Measurements from ENCODE around the gene CDK5RAP2.
A peak's percentile ranks its signal among the peaks of the same experiment; 100 is the strongest.

CDK5RAP2 gene

DNA sequence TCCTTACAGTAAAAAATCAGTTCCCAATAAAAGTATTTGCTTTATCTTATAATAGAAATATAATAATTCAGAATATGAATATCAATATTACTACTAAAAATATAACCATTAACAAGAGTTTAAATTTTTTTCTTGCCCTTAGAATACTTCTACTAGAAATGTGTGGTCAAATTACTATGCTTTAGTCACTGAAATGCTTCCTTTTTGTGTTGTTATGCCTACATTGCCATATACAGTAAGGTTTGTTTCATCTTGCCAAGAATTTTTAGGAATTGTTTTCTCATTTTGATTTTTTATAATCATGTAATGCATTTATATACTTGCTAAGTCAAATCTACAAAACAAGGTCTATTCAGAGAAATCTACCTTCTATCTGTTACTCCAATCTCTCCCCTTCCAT is 181.7 kb downstream of the CDK5RAP2 start:
- peak overlapping the region in 1 of 11 experiments; percentile 80; a peak in 2 of 22 replicates for H3K27ac ChIP-seq
- no peak overlapping the region for H3K4me3 ChIP-seq
- no peak overlapping the region for H3K9ac ChIP-seq
- peaks cover 60 to 74% (median 69%) of the 10 kb centered on the region in 11 experiments for H3K36me3 ChIP-seq
- no peak for TF ChIP-seq Cebpa-rat (IDR thresholded peaks at IDR 0.05)
- H3K9me3 ChIP-seq (replicated peaks in 1 of 11) = no peaks in the 10 kb centered on the region
- H3K4me2 ChIP-seq = no peak overlapping the region
- peaks cover 39 to 63% (median 56%) of the 10 kb centered on the region in 10 experiments for H3K4me1 ChIP-seq
- no peaks in the 10 kb centered on the region for H3K27me3 ChIP-seq
- no peaks in the 10 kb centered on the region for H4K20me1 ChIP-seq

DNA sequence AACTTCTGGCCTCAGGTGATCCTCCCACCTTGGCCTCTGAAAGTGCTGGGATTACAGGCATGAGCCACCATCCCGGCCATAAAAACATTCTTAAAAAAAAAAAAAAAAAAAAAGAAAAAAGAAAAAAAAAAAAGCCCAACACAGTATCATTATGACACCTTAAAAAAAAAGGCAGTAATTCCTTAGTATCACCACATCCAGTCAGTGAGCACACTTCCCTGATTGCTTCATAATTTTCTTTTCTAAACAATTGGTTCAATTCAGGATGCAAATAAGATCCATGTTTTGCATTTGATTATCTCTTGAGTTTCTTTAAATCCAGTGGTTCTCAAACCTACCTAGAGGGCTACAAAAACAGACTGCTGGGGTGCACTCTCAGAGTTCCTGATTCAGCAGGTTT is 182.5 kb downstream of the CDK5RAP2 start:
- no peak for TF ChIP-seq Cebpa-rat (IDR thresholded peaks at IDR 0.05)
- Histone ChIP-seq H3K9me3 (replicated peaks in 1 of 11) (no peaks in the 10 kb centered on the region), H4K20me1 (no peaks in the 10 kb centered on the region), H3K36me3 (peaks cover 62 to 74% (median 68%) of the 10 kb centered on the region in 11 experiments), H3K4me2 (peak overlapping the region in 9 of 11 experiments; percentile 18 to 96 (median 92); a peak in 14 of 22 replicates), H3K9ac (no peak overlapping the region), H3K27me3 (no peaks in the 10 kb centered on the region), H3K4me1 (peaks cover 45 to 63% (median 56%) of the 10 kb centered on the region in 10 experiments), H3K4me3 (no peak overlapping the region), H3K27ac (peak overlapping the region in 4 of 11 experiments; percentile 89 to 93 (median 92); a peak in 7 of 22 replicates)

GRCh38 chr9:120396931-120397330 is 183.0 kb downstream of the CDK5RAP2 start:
- no peak for TF ChIP-seq Cebpa-rat (IDR thresholded peaks at IDR 0.05)
- peak overlapping the region in 1 of 11 experiments; percentile 83; a peak in 3 of 22 replicates for H3K9ac ChIP-seq
- H3K4me3 ChIP-seq = no peak overlapping the region
- peak overlapping the region in 9 of 11 experiments; percentile 70 to 93 (median 80); a peak in 14 of 22 replicates for H3K27ac ChIP-seq
- no peaks in the 10 kb centered on the region for H3K27me3 ChIP-seq
- peaks cover 39 to 60% (median 59%) of the 10 kb centered on the region in 10 experiments for H3K4me1 ChIP-seq
- H3K9me3 ChIP-seq (replicated peaks in 1 of 11) = no peaks in the 10 kb centered on the region
- H3K36me3 ChIP-seq = peaks cover 62 to 74% (median 68%) of the 10 kb centered on the region in 11 experiments
- no peaks in the 10 kb centered on the region for H4K20me1 ChIP-seq
- H3K4me2 ChIP-seq = peak overlapping the region; percentile 80 to 96 (median 92); a peak in 21 of 22 replicates

DNA sequence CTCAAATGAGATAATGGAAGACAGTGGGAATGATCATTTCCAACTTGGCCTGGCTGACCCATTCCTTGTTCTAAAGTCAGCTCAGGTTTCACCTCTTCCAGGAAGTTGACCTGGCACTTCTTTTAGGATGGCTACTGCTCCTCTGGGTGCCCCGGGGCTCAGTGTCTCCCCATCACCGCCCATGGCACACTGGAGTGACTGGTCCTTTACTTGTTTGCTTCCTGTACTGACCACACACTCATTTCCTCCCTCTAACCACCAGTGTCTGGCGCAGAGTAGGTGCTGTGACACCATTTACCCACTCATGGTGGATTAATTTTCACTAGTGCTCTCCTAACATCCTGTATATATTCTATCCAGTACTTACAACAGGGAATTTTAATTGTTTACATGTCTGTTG is 183.5 kb downstream of the CDK5RAP2 start:
- H3K9me3 ChIP-seq (replicated peaks in 1 of 11) = no peaks in the 10 kb centered on the region
- H4K20me1 ChIP-seq = no peaks in the 10 kb centered on the region
- H3K27ac ChIP-seq = peak overlapping the region in 9 of 11 experiments; percentile 70 to 93 (median 80); a peak in 18 of 22 replicates
- no peak for TF ChIP-seq Cebpa-rat (IDR thresholded peaks at IDR 0.05)
- H3K9ac ChIP-seq = peak overlapping the region in 4 of 11 experiments; percentile 4 to 87 (median 83); a peak in 4 of 22 replicates
- no peak overlapping the region for H3K4me3 ChIP-seq
- peak overlapping the region; percentile 80 to 96 (median 92) for H3K4me2 ChIP-seq
- peaks cover 39 to 65% (median 60%) of the 10 kb centered on the region in 10 experiments for H3K4me1 ChIP-seq
- H3K27me3 ChIP-seq = no peaks in the 10 kb centered on the region
- peaks cover 62 to 74% (median 68%) of the 10 kb centered on the region in 11 experiments for H3K36me3 ChIP-seq

DNA sequence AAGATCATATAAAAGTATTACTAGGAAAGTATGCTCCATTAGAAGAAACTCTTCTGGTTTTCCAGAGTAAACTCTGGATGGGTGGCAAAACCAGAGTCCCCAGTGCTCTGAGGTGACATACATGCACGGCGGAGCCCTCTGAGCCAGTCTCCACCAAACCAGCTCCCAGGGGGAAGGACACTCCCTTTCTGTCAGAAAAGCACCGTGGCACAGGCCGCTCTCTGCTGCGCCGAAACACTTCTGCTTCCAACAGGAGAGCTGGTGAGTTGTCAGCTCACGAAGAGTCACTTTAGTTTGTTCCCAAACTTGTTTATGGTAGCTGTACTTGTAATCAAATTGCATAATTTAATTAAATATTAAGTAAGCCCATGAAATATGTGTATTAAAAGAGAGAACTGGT is 184.6 kb downstream of the CDK5RAP2 start:
- Histone ChIP-seq H3K9ac (peak overlapping the region in 9 of 11 experiments; percentile 41 to 87 (median 71); a peak in 16 of 22 replicates), H3K4me3 (peak overlapping the region in 2 of 10 experiments; percentile 35 to 46; a peak in 3 of 20 replicates), H3K4me2 (peak overlapping the region; percentile 80 to 96 (median 92)), H3K36me3 (peaks cover 62 to 74% (median 68%) of the 10 kb centered on the region in 11 experiments), H3K27ac (peak overlapping the region in 9 of 11 experiments; percentile 70 to 93 (median 80); a peak in 18 of 22 replicates), H4K20me1 (no peaks in the 10 kb centered on the region), H3K27me3 (no peaks in the 10 kb centered on the region), H3K4me1 (peaks cover 39 to 75% (median 70%) of the 10 kb centered on the region in 10 experiments), H3K9me3 (replicated peaks in 1 of 11) (no peaks in the 10 kb centered on the region)
- TF ChIP-seq Cebpa-rat (IDR thresholded peaks at IDR 0.05) = no peak

GRCh38 chr9:120394058-120394669 is 185.8 kb downstream of the CDK5RAP2 start:
- H3K9me3 ChIP-seq (replicated peaks in 1 of 11) = no peaks in the 10 kb centered on the region
- H4K20me1 ChIP-seq = no peaks in the 10 kb centered on the region
- peak overlapping the region in 9 of 11 experiments; percentile 59 to 87 (median 71); a peak in 18 of 22 replicates for H3K9ac ChIP-seq
- peaks cover 61 to 74% (median 68%) of the 10 kb centered on the region in 11 experiments for H3K36me3 ChIP-seq
- peaks cover 39 to 88% (median 81%) of the 10 kb centered on the region in 10 experiments for H3K4me1 ChIP-seq
- no peaks in the 10 kb centered on the region for H3K27me3 ChIP-seq
- H3K4me2 ChIP-seq = peak overlapping the region; percentile 80 to 96 (median 92)
- peak in 5 of 11 experiments; percentile 42 to 95 (median 63); a peak in 7 of 22 replicates for TF ChIP-seq Cebpa-rat (IDR thresholded peaks at IDR 0.05)
- peak overlapping the region in 7 of 10 experiments; percentile 37 to 53 (median 48); a peak in 12 of 20 replicates for H3K4me3 ChIP-seq
- peak overlapping the region in 9 of 11 experiments; percentile 70 to 93 (median 80); a peak in 18 of 22 replicates for H3K27ac ChIP-seq

DNA sequence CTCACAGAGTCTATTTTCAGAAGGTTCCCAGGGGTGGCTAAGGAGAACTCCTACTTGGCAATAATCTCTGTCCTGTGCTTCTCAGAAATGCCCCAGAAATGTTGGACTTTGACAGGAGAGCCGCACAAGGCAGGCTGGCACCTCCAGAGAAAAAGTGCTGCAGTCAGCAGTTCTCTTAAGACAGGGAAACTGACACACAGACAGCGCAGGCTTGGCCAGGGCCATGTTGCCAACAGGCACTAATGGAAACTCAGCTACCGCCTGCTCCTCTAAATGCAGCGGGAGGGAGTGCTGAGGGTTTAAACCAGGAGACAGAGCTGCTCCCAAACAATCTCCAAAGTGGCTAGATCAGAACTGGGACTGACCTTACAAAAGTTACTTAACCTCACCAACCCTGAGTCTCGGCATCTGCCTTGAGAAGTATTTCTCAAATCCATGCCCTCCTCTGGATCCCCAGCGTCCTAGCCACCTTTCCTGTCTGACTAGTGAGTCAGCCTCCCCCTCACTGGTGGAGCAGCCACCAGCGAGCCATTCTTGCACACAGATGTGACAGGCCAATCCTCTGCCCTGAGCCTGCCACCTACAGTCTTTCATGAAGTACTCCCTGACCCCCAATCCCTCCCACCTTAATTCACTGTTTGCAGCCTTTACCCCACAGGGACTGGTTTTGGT is 186.4 kb downstream of the CDK5RAP2 start:
- Histone ChIP-seq H3K36me3 (peaks cover 61 to 74% (median 68%) of the 10 kb centered on the region in 11 experiments), H3K9ac (peak overlapping the region in 9 of 11 experiments; percentile 59 to 87 (median 71); a peak in 17 of 22 replicates), H4K20me1 (no peaks in the 10 kb centered on the region), H3K27ac (peak overlapping the region in 9 of 11 experiments; percentile 70 to 93 (median 80); a peak in 18 of 22 replicates), H3K27me3 (no peaks in the 10 kb centered on the region), H3K4me2 (peak overlapping the region; percentile 80 to 96 (median 92)), H3K4me3 (peak overlapping the region in 7 of 10 experiments; percentile 37 to 53 (median 48); a peak in 11 of 20 replicates), H3K9me3 (replicated peaks in 1 of 11) (no peaks in the 10 kb centered on the region), H3K4me1 (peaks cover 39 to 94% (median 88%) of the 10 kb centered on the region in 10 experiments)
- TF ChIP-seq Cebpa-rat (IDR thresholded peaks at IDR 0.05) = peak in 1 of 11 experiments; percentile 50; a peak in 1 of 22 replicates

GRCh38 chr9:120392711-120393110 is 187.3 kb downstream of the CDK5RAP2 start:
- Histone ChIP-seq H3K27me3 (no peaks in the 10 kb centered on the region), H3K9me3 (replicated peaks in 1 of 11) (no peaks in the 10 kb centered on the region), H3K4me3 (no peak overlapping the region), H3K36me3 (peaks cover 63 to 74% (median 70%) of the 10 kb centered on the region in 11 experiments), H3K4me2 (peak overlapping the region; percentile 80 to 96 (median 92); a peak in 19 of 22 replicates), H4K20me1 (no peaks in the 10 kb centered on the region), H3K4me1 (peaks cover 39 to 100% (median 93%) of the 10 kb centered on the region in 10 experiments), H3K27ac (peak overlapping the region in 9 of 11 experiments; percentile 70 to 93 (median 80); a peak in 15 of 22 replicates), H3K9ac (peak overlapping the region in 5 of 11 experiments; percentile 71 to 87 (median 83); a peak in 11 of 22 replicates)
- TF ChIP-seq Cebpa-rat (IDR thresholded peaks at IDR 0.05) = no peak
